PFSK-1 (cell line): ENCODE results near the gene MMP7.

Experiments used
- POLR2AphosphoS5 ChIP-seq: IDR thresholded peaks from 2 replicates; pipeline ENCODE4 v1.6.1; 2012; ENCODE audit warnings: low read depth, mild to moderate bottlenecking, control low read depth, low read length, moderate library complexity
- REST ChIP-seq, 2 experiments: IDR thresholded peaks; 2 replicates each; pipeline versions ENCODE4 v1.6.1 to v1.8.0; 2011 to 2012; ENCODE audit warnings: low read depth in 2 of 2, low read length in 2 of 2, control low read depth in 1 of 2, inconsistent platforms in 1 of 2, mild to moderate bottlenecking in 1 of 2, moderate library complexity in 1 of 2; ENCODE audit not compliant: insufficient read depth in 1 of 2

- TF ChIP-seq REST (IDR thresholded peaks at IDR 0.05; ENCODE audit: insufficient read depth in 1 of 2, low read depth in 2 of 2, low read length in 2 of 2) (no peak), POLR2AphosphoS5 (no peak)
These were observed 10.0 kb downstream of the MMP7 start for GRCh38 chr11:102520514-102520913.
